HG03469 (cell line): Measurements from ENCODE around the gene KCNK15.

Experiments used
- ATAC-seq: cut with Tn5 transposase; IDR thresholded peaks from one replicate; pipeline ENCODE4 v1.9.1; 2021; ENCODE audit warnings: mild to moderate bottlenecking, moderate library complexity, moderate number of reproducible peaks; ENCODE audit not compliant: unreplicated experiment

Gene KCNK15

DNA sequence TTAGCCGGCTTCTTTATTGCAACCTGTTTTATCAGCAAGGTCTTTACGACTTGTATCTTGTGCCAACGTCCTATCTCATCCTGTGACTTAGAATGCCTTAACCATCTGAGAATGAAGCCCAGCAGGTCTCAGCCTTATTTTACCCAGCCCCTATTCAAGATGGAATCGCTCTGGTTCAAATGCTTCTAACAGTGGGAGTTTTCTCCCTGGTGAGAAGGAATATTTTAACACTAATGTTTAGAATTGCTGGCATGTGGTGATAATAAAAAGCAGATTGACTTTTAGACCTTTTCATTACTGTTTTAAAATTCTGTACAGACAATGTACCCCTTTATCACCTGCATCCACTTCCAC lies 9.9 kb upstream of the KCNK15 start:
- no peak for ATAC-seq

DNA sequence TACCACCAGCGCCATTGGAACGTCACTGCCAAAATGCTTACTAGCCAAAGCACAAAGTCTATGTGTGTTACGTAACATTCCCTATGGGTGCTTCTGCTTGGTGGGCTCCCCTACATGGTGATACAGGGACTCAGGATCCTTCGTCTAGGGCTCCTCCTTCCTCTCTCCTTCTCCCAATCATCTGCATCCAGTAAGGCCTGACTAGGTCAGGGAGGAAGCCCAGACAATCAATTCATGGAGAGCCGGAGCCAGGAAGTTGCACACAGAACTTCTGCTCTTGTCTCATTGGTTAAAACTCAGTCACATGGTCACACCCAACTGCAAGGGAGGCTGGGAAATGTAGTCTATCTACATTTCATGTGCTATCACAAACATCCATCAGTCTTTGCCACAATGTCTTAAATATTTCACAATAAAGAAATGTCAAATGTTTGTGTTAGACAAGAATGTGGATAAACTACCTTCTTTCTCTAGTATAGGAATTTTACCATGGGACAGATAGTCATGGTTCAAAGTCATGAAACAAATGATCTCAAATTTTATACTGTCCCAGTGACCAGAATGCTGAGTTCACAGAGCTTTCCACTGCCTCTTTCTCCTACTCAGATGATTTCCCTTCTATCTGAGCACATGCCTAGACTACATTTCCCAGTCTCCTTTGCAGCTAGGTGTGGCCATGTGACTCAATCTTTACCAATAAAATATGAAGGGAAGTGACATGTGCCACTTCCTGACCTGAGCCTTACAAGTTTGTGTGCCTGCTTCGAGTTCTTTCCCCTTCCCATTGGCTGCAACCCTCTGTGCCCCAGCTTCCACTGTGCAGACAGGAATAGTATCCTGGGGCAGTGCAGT lies 9.3 kb upstream of the KCNK15 start:
- ATAC-seq: no peak

DNA sequence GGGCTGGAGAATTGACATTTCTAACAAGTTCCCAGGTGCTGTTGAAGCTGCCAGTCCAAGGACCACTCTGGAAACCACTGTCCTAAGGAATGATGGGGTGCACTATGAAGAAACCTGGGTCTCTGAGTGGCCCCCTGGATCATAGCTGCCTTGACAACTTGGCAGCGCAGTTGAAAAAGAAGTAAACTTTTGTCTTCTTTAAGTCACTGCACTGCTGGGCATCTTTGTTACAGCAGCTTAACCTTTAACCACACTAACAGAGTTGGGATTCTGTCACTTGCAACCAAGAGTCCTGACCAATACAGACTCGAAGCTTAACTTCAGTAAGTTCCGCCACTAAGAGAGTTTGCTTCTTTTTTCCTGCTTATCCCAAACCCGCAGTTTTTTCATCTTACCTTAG lies 8.5 kb upstream of the KCNK15 start:
- ATAC-seq: no peak

DNA sequence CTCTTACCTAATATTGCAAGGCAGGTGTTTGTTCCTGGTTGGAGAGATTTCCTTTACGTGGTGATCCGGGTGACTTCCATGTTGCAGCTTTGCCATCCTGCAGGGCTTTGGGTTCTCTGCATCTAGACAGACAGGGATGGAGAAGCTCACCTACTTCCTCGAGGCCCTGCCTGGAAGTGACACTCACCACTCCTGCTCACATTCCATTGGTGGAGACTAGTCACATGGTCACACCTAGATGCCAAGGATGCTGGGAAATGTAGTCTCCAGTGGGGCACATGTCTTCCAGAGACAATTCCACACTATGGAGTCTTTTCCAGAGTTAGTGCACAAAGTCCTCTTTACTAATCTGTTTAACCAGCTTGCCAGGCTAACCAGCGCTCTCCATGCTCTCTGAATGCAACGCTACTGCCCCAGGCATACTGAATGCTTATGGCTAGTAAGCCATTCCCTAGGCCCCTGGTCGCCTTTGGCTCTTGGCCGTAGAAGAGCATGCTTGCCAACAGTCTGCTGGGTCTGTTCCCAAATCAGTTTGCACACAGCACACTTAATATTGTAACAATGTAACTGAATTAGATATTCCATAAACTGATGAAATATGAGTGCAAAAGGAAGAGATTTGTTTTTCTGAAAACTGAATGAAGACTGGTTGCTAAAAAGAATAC lies 6.7 kb upstream of the KCNK15 start:
- no peak for ATAC-seq

DNA sequence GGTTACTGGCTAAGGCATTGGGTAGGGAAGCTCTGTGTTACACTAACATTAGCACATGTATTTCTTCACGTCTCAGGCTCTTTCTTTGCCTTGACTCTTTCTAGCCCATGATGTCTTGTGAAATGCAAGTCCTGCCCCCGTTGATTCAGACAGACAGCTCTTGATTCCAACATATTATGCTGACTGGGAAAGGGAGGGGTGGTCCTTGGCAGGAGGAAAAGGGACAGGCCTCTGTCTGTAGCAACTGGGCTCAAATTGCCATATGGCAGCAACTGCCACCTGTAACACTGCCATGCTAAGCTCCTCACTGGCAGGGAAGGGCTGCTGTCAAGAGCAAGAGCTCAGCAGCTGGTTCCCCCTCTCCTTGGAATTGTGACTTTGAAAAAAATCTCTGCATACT lies 5.7 kb upstream of the KCNK15 start:
- no peak for ATAC-seq

DNA sequence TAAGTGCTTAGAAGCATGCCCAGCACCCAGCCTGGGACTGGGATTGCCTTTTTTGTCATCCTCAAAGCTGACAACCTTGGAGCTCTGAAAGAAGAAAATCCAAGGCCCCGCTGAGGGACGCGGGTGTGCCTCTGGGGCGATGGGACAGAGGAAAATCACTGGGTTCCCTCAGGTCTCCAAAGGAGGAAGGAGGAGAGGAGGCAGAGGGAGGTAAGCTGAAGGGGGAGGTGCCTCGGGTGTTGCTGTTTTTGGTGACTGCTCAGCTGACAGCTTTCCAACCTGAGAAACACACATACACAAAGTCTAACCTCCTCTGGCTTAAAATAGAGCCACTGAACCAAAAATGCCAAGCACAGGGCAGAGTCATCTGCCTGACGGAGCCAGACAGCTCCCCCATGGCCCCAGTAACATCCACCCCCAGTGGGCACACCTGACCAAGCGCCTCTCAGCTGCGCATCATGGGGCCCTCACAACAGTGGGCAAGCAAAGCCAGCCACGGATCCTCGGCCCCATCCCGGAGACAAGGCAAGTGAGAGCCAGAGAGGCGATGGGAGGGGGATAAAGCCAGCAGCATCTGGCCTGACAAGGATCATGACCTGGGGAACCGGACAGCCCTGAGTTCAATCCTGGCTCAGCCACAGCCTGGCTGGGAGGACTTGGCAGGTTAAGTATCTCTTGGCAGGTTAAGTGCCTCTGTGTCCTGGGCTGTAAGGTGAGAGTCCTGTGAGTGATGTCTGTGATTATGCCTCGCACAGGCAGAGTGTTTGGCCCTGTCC lies 3.2 kb upstream of the KCNK15 start:
- ATAC-seq: no peak

DNA sequence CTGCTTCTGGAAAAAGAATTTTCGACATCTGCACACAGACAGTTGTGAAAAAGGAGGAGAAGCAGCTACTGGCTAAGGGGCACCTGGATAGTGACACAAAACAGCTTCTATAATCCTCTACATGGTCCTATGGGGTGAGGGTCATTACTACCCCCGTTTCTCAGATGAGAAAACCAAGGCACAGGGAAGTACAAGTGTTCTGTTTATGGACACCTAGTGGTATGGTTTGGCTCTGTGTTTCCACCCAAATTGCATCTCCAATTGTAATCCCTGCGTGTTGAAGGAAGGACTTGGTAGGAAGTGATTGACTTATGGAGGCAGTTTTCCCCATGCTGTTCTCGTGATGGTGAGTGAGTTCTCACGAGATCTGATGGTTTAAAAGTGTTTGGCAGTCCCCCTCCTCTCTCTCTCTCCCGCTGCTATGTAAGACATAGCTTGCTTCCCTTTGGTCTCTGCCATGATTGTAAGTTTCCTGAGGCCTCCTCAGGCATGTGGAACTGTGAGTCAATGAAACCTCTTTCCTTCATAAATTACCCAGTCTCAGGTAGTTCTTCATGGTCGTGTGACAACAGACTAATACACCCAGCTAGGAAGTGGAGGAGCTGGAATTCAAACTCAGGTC lies 2.5 kb upstream of the KCNK15 start:
- no peak for ATAC-seq

DNA sequence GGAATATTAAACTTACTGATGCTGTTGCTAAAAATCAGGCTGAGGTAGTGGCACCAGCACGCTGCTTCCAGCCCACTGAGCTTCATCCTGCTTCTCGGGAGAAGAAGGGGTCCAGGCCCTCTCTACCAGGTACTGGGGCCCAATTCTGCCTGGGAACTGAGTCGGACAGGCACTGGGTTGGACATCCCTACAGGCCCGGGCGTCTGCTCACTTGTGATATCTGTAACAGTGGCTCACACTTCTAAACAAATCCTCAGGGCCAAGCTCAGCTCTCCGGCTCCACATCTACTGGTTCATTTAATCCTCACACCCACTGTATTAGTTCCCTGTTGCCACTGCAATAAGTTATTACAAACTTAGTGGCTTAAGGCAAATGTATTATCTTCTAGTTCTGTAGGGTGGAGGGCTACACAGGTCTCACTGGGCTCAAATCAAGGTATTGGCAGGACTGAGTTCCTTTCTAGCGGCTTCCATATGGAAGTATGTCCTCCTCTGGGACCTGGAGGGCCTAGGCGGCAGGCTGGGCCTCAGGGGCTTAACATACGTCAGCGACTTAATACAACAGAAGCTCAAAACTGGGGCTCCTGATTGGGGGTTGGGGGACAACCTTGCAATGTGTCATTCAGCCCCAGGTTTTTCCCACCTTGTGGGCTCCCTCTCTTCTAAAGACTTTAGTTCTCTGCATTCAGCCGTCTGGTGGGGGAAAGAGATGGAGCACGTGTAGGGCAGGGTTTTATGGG lies 1.6 kb upstream of the KCNK15 start:
- ATAC-seq: no peak

DNA sequence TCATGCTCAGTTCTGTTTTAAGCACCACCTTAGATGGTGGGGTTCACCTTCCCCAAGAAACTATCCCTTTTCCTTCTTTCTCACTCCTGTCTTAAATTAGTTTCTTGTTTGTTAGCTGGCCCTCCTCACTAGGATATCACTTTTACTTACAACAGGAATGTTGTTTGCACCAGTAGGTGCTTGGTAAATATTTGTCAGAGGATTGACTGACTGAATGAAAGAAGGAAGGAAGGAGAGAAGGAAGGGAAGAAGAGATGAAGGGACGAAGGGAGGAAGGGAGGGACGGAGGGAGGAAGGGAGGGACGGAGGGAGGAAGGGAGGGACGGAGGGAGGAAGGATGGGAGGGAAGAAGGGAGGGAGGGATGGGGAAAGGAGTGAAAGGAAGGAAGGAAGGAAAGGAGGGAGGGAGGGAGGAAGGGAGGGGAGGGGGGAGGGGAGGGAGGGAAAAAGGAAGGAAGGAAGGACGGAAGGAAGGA lies 505 bp upstream of the KCNK15 start:
- no peak for ATAC-seq

DNA sequence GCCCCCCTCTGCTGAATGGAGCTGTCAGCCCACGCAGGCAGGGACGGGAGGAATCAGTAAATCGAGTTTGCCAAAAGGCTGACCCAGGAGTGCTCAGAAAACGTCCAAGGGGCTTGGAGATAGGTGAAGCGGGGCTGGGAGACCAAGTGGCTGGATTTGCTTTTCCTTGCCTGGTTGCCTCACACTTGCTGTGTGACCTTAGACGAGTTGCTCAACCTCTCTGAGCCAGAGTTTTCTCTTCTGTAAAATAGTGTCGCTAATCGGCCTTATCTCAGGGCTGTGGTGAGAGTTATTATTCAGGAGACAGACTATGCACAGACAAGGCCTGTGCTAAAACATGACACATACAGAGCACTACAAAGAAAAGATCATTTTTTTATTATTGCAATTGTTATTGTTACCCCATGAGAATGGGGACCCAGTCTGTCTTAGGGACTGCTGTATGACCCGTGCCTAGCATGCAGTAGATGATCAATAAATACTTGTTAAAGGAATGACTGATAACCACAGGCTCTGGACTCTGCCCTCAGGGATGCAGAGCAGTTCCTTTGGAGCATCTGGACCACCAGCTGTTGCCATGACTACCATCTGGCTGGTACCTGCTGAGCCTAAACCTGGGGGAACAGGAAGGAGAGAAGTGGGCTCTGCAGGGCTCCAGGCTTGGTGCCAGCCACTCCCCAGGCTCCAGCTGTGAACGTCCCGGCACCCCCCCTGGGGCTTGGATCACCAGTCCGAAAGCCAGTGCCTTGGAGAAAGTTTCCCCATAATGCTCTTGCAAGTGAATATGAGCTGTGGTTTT lies 901 bp downstream of the KCNK15 start:
- ATAC-seq: no peak

DNA sequence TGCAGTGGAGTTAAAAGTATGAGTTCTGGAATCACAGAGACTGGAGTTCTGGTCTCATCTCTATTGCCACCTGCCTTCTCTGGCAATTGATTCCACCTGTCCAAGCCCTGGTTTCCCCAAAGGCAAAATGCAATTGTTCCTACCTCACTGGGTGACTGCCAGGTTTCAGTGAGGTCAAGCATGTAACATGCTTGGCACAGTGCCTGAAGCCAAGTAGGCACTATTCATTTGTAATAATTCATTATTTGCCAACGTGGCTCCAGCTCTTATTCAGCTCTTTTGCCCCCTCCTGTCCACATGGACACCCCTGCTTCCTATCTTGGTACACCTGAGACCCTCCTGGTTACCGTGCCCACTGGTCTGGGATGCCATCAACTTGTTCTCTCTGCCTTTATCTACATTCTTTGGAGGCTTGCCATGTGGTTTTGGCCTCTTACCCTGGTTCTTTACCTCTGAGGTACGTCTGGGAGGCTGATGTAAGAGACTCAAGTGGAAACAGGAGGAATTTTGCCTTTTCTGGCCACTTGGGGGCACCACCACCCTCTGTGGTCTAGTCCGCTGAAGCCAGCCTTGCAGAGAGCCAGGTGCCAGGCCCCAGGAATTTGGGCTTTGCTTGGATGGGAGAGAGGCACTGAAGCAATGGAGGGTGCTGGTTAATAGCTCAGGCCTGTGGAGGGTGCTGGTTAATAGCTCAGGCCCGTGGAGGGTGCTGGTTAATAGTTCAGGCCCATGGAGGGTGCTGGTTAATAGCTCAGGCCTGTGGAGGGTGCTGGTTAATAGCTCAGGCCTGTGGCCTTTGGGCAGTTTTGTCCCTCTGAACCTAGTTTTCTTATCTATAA lies 1.7 kb downstream of the KCNK15 start:
- ATAC-seq: no peak

DNA sequence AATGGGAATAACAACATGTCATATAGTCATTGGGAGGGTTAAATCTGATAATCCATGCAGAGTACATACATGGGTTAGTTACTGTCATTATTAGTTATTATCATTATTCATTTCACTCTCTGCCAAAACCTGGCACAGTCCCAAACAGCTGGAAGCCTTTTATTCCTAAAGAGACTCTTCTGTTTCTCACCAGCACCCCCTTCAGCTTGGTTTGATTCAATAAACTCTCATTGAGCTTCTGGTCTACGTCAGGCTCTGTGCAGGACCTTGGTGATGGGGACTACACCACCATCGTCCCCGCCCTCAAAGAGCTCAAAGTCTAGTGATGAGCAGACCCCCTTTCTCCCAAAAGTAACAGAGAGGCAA lies 2.3 kb downstream of the KCNK15 start:
- ATAC-seq: no peak

DNA sequence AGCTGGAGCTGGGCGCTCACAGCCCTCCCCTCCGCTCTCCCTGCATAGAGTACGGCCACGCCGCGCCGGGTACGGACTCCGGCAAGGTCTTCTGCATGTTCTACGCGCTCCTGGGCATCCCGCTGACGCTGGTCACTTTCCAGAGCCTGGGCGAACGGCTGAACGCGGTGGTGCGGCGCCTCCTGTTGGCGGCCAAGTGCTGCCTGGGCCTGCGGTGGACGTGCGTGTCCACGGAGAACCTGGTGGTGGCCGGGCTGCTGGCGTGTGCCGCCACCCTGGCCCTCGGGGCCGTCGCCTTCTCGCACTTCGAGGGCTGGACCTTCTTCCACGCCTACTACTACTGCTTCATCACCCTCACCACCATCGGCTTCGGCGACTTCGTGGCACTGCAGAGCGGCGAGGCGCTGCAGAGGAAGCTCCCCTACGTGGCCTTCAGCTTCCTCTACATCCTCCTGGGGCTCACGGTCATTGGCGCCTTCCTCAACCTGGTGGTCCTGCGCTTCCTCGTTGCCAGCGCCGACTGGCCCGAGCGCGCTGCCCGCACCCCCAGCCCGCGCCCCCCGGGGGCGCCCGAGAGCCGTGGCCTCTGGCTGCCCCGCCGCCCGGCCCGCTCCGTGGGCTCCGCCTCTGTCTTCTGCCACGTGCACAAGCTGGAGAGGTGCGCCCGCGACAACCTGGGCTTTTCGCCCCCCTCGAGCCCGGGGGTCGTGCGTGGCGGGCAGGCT lies 4.6 kb downstream of the KCNK15 start:
- ATAC-seq: no peak

DNA sequence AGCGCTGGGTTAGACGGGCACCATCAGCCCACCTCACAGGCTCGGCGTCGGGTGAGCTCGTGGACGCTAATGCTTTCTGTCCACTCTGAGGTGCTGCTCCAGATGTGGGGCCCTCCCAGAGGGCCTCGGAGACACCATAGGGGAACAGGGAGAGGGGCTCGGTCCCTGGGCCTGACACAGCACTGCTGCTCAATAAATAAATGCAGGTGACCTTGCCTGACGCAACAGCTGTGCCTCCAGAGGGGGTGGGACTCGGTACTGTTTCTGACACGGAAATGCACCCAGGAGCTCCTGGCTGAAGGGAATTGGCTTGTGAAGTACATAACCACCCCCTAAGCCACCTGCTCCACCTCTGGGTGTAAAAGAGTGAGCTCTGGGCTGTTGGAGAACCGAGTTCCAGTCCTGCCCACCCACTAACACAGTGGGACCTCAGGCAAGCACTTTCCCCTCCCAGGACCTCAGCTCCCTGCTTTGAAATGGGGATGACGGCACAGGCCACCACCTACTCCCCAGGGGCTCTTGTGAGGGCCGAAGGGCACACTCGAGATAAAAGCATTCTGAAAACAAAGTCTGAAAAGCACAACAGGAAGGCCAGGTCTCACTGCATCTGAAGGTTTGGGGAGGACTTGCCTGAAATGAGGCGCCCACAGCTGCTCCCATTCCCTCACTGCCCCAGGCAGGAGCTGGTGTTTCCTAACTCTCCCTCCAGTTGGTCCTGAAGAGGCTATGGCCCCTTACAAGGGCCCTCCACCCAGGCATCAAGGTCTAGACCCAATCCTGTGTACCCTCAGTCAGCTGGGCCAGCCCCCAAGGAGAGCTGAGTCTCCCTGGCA lies 6.7 kb downstream of the KCNK15 start:
- ATAC-seq: no peak

DNA sequence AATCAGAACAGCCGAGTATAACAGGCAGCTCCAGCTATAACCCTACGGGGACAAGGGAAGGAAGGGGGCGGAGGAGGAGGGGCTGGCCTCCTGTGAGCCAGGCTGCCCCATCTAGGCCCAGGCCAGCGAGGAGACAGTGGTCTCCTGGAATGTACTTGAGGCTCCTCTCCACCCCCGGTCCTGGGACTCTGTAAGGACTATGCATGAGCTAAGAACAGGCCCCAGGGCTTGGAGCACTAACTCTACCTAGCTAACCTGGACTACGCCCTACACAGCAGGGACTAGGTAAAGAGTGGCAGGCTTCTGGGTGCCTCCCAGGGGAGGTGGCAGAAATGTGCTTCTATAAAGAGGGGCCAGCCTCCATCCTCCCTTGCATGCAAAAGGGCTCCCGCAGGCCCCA lies 8.9 kb downstream of the KCNK15 start:
- no peak for ATAC-seq

DNA sequence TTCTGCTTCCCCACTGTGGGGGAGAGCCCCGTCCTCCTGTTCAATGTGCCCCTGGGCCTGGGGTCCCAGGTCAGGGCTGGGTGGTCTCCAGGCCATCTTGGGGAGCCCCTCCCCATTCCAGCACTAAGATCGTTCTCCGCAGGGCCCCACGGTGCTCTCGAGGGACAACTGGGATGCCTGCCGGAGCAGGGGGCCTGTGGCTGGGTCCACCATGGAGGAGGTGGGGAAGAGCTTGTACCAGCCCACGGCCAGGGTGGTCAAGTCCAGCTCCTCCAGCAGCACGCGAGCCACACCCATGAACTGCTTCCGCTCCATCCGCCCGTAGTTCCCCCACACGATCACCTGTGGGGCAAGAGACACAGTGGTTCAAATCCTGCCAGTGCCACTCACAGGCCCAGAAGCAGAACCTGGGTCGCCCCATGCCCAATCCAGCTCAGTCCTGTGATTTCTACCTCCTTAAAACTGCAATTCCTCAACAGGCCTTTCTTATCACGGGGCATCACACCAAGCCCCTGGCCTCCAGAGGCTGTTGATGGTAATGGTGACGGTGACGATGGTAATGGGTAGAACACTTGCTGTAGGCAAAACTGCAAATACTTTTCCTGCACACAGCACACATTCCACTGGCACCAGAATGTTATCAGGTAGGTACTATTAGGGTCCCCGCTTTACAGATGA lies 10.5 kb downstream of the KCNK15 start:
- no peak for ATAC-seq

DNA sequence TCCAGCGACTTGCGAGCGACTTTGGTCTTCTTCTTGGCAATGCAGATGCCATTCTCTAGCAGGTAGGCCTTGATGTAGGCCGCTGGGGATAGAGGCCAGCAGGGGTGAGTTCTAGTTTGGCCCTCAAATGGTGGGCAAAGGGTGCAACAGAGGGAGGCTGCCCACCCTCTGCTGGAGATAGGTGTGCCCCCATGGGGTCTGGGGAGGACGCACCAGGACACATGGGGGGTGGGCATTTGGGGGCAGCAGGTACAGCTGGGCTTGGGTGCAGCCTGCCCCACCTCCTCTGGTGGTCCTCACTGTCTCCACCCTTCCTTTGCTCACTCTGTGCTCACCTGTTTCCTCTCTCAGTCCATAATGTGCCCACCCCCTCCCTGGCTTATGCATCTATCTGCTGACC lies 11.3 kb downstream of the KCNK15 start:
- ATAC-seq: no peak
